Endometrial microvascular endothelial cells (primary cell): Measurements from ENCODE around the gene PIGH. TPM values are rescaled to one million over a fixed set of nuclear protein-coding genes. Genes with fewer than 3 reads are reported as not detected.
"Not testable (repeated sequence)": the region's sequence is repeated elsewhere in the genome, so short reads cannot be mapped to it uniquely, and the experiment has no call there.

Experiments used
- in situ Hi-C: cut with HindIII; loops from 2 replicates; pipeline ENCODE4 v1.10.0; 2017; ENCODE audit warnings: low sequenced_read_pairs, low pct_unique_long_range_greater_than_20kb; ENCODE audit errors: inconsistent ontology term
- total RNA-seq: library from RNA; depleted of rRNA; stranded (reverse); fragments of >200 nt; gene quantifications from one replicate; pipeline ENCODE4 v1.2.3, GENCODE V29; 2015; ENCODE audit errors: inconsistent ontology term

PIGH gene, protein sequence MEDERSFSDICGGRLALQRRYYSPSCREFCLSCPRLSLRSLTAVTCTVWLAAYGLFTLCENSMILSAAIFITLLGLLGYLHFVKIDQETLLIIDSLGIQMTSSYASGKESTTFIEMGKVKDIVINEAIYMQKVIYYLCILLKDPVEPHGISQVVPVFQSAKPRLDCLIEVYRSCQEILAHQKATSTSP
- total RNA-seq, result 22.8 TPM

DNA sequence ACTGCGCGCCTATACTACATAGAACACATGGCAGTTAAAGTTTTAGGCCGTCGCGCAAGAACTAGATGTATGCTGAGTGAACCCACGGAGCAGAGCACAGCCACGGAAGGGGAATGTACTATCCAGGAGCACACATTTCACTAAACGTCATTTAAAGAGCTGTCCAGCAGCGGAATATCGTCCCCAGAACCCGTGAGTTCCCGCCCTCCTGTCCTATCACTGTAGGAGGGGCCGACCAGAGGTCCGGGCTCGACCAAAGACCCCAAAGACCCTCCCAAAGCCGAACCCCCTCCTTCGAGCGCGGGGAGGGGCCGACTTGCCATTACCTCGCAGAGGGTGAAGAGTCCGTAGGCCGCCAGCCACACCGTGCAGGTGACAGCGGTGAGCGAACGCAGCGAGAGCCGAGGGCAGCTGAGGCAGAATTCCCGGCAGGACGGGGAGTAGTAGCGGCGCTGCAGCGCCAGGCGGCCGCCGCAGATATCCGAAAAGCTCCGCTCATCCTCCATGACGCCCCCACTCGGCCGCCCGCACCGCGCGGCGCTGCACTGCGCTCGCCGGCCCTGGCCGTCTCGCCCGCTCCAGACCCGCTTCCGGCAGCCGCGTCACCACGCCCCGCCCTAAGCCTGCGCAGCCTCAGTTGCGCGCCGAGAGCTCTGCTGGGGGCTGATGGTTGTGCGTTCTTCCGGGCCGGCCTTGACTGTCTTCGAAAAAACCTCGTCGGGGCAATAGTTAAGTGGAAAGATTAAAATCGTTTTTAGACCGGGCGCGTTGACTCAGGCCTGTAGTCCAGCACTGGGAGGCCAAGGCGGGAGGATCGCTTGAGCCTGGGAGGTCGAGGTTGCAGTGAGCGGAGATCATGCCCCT is at the start of gene PIGH:
Gene PIGH (minus strand): TSS at position 571 of the 864 bp plus-strand sequence. CDS start 65 bp downstream, at position 506.
- in situ Hi-C loops, result no loop called here

DNA sequence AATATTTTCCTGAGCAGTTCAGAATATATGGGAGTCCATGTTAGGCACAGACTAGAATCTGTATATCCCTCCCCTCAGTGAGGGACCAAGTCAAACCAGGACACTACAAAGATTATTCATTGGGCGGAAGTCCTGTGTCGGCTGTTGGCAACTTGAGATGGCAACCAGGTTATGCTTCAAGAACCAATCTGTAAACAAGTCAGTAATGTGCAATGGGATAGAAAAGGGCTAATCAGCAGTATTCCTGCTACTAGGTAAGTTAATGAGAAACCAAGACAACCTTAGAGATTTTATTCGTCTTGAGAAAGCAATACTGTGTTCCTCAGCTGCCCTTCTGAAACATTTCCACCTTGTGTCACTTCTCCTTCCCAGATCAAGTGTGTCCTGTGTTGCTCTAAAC is 46.1 kb upstream of the PIGH start:
- in situ Hi-C loops, result no loop called here

DNA sequence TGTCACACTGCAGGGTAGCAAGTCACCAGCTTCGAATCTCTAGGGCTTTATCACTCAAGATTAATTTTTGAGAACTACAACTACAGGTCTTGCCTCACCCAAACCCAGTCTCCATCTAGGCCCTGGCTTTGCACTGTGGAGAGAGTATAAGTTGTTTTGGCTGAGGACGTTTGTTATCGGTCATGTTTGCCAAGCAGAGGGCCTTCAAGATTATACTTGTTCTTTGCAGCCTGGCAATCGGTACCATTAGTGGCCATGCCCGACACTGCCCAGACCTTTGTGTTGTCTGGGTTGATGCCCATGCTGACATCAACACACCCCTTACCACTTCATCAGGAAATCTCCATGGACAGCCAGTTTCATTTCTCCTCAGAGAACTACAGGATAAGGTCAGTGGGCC is 45.3 kb upstream of the PIGH start:
- in situ Hi-C loops, result no loop called here

DNA sequence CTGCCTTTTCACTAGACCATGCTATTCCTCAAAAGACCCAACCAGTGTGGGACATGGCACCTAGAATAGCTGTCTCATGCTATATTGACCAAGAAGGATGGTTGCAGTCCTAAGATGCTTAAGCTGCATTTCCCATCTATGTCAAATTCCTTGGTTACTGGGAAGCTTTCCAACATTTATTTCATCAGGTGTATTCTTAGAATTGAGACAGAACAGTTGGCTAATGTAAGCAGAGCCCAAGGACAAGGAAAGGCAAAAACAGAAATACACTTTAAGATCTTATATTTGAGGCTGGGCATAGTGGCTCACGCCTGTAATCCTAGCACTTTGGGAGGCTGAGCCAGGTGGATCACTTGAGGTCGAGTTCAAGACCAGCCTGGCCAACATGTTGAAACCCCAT is 44.4 kb upstream of the PIGH start:
- in situ Hi-C loops, result no loop called here

DNA sequence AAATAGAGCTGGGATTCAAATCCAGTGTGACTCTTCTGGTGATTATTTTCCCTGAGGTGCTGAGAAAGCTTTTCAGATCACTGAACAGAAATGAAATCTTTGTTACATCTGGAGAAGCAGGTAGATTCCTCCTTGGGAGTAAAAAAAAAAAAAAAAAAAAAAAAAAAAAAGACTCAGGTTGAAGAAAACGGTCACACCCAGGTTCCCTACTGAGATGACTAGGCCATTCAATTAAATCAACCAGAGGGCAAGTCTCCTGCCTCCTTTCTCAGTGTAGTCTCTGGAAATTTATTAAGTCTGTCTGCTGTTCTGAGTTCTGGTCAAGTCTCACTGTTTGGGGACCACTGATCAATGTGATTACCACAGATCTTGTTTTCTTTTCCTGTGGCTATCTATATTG is 43.6 kb upstream of the PIGH start:
- in situ Hi-C loops, result no loop called here

DNA sequence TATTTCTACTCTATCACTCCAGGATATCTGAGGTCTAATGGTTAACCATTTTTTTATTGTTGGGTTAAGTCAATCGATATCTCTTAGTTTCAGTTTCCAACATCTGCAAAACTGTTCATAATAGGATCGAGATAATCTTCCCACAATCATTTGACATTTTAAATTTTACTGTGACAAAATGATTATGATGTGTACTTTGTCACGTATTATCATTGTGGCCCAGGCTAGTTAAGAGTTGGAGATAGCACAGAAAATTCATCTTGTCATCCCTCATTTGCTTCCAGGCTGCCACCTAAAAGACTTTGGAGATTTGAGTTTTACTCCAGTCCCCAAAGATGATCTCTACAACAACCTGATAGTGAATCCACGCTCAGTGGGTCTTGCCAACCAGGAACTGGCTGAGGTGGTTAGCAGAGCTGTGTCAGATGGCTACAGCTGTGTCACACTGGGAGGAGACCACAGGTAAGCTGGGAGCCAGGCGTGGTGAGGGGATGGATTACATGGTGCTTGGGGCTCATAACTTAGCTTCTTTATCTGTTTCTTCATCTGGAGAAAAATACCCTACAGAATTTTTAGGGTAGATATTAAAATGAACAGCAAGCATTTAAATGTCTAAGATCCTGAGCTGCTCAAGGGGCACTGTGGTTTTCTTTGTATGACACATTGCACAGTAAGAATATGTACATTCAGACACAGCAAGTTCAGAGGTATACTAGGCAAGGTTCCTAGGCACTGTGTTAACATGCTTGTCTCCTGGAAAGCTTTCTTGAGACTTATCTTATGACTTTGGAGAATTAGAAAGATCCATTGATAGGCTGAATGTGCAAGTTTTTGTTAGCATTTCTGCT is 42.1 kb upstream of the PIGH start:
- in situ Hi-C loops, result no loop called here

DNA sequence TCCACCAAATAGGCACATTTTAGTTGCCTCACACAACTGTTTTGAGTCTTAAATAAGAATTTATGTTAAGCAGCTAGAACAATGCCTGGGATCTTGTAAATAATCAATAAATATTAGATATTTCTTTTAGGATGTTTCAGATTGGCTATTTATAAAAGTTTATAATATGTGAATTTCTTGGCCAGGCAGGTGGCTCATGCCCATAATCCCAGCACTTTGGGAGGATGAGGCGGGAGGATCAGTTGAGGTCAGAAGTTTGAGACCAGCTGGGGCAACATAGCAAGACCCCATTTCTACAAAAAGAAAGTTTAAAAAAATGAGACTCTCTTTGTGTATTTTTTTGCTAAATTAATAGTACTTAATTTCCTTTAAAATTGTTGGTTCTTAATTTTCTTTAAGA is 41.4 kb upstream of the PIGH start:
- in situ Hi-C loops, result no loop called here

DNA sequence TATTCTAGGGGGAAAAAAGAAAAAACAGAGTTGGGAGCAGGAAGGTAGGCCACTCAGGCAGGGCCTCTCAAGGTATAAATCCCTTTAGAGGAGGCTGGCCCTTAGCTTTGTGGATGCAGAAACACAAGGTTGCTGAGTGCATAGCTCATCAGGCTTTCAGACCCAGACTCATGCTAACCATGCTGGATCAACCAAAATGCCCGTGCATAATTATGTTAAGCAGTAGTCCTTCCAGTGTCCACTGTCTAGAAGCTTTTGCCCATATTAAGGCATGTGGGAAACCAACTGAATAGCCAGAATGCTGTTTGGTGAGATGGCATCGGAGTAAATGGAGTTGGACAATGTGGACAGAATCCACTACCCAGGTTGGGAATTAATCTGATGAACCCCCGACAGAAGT is 38.6 kb upstream of the PIGH start:
- in situ Hi-C loops, result no loop called here

DNA sequence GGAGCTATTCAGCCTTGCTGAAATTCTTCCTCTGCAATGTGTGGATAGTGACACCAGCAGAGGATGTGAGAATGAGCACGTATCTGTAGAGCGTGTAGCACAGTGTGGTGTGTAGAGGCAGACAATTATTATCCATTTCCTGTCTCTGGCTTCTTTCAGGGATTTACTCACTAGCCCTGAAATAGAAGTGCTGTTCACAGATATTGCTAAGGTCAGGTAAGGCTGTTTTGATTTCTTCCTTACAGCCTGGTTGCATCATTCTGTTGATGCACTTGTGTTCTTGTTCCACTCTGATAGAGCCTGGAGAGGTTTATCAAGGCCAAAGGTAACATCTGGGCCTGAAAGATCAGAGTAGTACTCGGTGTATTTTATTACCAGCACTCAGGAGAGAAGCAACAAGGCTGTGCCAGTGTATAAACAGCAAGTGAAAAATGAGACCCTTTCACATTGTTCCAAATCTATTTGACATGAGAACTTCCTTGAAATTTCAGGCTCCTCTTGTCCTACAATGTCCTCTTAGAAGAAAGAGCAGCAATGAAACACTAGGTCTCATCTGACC is 36.4 kb upstream of the PIGH start:
- in situ Hi-C loops, result no loop called here

DNA sequence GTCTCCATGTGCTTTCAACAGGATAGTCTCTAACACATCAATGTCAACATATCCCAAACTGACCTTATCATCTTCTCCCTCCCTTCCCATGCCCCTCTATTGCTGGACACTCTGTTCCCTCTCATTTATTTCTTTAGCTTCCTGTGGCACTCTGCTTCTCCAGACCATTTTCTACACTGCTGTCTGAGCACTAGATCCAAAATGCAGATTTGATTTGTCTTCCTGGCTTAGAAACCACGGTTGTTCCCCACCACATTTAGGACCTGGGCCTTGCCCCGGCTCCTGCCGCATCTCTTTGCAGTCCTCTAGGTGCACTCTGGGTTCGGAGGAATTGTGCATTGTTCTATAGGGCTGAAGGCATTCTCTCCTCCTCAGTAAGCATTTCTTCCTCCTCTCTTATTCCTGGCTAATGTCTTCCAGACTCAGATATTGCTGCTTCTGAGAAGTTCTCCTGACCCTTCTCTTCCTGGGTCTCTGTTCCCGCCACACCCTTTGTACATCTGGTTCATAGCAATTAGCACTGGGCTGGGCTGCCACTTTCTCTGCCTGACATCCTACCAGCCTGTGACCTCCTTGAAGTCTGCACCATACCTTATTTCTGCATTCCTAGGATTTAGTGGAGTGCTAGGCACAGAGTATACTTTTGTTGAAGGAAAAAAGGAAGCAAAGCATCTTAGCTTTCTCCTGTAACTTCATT is 33.5 kb upstream of the PIGH start:
- in situ Hi-C loops, result no loop called here

DNA sequence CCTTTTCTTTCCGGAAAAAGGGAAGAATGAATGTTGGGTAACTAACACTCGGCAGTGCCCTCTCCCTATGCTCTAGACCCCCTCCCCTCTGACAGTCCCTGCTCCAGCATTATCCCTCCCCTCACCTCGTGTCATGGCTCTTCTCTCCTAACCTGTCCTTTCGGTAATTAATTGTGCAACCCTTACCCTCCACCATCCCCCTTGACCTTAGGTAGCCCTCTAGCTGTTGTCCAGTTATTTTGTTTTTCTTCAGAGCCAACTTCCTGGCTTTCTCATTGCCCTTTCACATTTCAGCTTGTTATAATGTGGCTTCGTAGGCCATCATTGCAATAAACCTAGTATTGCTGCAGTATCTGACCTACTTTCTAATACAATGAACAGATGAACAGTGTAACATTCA is 30.9 kb upstream of the PIGH start:
- in situ Hi-C loops, result no loop called here

DNA sequence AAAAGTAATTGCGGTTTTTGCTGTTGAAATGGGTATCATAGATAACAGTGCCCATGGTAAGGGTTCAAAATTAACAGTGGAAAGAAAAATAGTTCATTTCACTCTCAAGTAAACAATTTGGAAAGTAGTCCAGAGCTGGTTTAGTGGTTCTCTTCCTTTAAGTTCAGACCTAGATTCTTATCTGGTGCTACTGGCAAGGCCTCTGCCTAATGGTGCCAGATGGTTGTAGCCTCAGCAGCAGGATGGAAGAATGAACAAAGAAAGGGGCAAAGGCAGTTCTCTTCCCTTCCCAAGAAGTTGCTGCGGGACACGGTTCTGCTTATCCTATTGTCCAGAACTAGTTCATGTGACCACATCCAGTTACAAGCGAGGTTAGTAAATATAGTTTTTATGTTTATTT is 30.1 kb upstream of the PIGH start:
- in situ Hi-C loops, result no loop called here

DNA sequence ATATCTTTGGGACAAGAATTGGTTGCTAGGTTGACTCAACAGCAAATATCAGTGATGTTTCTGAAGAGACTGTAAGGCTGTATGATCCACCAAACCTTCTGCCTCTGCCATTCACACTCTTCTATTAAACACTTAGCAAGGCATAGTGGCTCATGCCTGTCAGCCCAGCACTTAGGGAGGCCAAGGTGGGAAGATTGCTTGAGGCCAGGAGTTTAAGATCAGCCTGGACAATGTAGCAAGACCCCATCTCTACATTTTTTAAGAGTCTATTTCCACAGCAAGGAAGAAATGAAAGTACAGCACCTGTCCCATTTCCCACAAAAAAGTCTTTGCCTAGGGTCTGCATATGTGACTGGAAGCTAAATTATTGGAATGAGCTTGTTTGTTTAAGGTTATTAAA is 27.5 kb upstream of the PIGH start:
- in situ Hi-C loops, result no loop called here

DNA sequence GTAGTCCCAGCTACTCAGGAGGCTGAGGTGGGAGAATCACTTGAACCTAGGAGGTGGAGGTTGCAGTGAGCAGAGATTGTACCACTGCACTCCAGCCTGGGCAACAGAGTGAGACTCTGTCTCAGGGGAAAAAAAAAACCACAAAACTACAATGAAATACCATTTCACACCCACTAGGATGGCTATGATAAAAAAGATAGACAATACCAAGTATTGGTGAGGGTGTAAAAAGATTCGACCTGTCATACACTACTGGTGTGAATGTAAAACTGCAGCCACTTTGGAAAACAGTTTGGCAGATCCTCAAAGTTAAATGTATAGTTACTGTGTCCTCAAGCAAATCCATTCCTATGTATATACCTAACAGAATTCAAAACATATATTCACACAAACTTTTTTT is 26.1 kb upstream of the PIGH start:
- in situ Hi-C loops, result not testable (repeated sequence)

DNA sequence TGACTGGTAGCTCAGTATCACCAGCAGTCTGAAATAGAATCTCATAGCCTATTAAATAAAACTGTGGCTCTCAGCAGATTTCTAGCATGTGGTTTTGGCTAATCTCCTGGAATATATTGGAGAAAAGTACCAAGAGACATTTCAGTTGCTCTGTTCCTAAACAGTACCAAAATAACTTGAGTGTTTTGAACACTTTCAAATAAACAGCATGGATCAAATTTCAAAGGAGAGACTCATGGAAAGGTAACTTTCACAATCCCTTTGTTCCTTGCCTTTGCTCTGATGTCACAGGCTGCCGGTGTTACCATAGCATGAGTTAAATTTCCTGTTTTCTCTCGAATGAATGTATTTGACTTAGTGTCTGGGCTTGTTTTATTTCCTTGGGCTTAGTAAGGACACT is 23.0 kb upstream of the PIGH start:
- in situ Hi-C loops, result no loop called here

DNA sequence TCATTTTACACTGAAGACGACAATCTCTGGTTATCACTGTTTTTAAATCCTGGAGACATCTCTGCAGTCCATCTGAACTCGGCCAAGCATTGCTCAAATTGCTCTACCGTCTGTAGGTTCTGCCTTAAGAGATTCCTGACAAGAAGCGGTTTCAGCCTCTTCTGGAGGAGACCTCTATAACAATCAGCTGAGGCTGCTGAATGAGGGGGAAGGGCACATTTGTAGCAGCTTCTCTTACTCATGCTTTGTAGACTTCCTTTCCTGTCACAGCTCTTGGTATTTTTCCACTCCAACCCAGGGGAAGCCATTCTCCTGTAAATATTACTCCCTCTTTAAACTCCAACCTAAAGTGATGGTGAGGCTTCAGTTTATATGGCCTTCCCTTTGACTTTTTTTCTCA is 22.6 kb upstream of the PIGH start:
- in situ Hi-C loops, result no loop called here

DNA sequence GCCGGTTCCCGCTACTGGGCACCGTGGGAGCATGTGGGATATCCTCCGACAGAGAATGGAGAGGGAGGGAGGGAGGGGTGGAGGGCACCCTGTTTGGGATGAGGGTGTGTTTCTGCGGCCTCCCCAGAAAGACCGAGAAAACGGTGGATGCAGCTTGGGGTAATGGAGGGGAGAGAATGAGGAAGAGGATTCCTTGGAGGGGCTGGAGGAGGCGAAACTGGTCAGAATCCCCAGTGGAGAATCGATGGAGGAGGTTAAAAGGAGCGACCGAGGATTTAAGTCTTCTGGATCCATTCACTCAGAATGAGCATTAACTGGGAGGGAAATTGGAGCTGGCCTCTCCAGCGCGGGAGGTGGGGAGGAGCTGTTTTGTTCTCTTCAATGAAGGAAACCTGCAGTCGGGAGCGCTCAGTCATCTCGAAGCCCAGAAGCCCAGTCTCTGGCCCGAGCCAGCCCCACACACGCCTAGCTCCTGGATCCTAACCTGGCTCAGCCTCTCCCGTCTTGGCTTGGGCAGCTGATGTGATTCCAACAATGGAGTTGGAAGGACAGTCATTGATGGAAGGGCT is 20.2 kb upstream of the PIGH start:
- in situ Hi-C loops, result no loop called here

DNA sequence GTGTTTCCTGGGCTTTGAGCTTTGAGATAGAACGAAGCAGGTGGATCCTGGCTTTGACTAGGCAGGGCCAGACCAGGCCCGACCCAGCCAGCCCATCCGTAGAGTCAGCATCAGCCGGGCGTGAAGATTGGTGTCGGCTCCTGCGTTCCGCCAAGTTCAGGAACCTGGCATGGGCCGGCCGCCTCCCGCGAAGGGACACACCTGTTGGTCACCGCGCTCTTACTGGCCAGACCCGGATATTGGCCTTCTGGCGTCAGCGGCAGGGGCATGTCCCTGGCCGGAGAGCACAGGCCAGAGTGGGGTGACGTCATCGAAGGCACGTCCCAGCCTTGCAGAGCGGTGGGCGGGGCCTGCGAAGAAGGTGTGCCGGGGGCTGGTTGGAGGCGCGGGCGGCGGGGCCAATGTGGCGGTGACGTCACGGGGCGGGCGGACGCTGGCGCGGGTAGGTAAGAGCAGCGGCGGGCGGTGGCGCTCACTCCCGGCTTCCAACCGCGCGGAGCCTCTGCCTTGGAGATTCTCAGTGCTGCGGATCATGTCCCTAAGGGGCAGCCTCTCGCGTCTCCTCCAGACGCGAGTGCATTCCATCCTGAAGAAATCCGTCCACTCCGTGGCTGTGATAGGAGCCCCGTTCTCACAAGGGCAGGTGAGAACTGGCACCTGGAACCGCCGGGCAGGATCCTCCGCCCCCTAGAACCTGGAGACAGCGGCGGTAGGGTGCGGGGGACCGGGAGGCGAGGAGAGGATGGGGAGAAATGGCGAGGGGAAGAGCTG is 19.6 kb upstream of the PIGH start, which contains the start of gene ARG2:
Gene ARG2 (plus strand): TSS at position 475 of the 771 bp plus-strand sequence. CDS start 58 bp downstream, at position 533.
- in situ Hi-C loops, result no loop called here
